HL-60 (cell line): ENCODE data around the gene CDC7.

Source experiments
- DNase-seq, 2 experiments: peaks; one replicate each; pipeline ENCODE4 v3.0.0-alpha.2; 2010 to 2020; ENCODE audit warnings: low read depth in 1 of 2, low spot score in 1 of 2
- H3K27ac ChIP-seq: fragments of 250-450 bp; sonication (Bioruptor Pico); replicated peaks from 2 replicates; pipeline ENCODE4 v1.5.1; 2020; ENCODE audit warnings: mild to moderate bottlenecking, moderate library complexity
- H3K27me3 ChIP-seq: fragments of 250-450 bp; sonication (Bioruptor Pico); 2 replicates; pipeline ENCODE4 v1.5.1; 2021; ENCODE audit warnings: mild to moderate bottlenecking, moderate library complexity; ENCODE audit not compliant: insufficient read depth, poor library complexity, severe bottlenecking
- H3K4me3 ChIP-seq: replicated peaks from 2 replicates; pipeline ENCODE4 v1.5.1; 2011; ENCODE audit warnings: mild to moderate bottlenecking, control low read depth, low read length; ENCODE audit not compliant: insufficient read depth
- CTCF ChIP-seq: IDR thresholded peaks from one replicate; pipeline ENCODE4 v1.5.1; 2011; ENCODE audit warnings: low read length, control low read depth, inconsistent platforms; ENCODE audit not compliant: insufficient read depth
- GABPA ChIP-seq: IDR thresholded peaks from 2 replicates; pipeline ENCODE4 v1.6.1; 2012; ENCODE audit warnings: low read depth
- POLR2AphosphoS5 ChIP-seq: IDR thresholded peaks from 2 replicates; pipeline ENCODE4 v1.6.1; 2012; ENCODE audit warnings: low read depth
- REST ChIP-seq: IDR thresholded peaks from 2 replicates; pipeline ENCODE4 v1.6.1; 2012; ENCODE audit warnings: low read depth; ENCODE audit not compliant: insufficient replicate concordance
- SPI1 ChIP-seq: IDR thresholded peaks from 2 replicates; pipeline ENCODE4 v1.6.1; 2012; ENCODE audit warnings: low read depth, mild to moderate bottlenecking, borderline replicate concordance

CDC7 gene

GRCh38 chr1:91505086-91505485 lies 4.4 kb downstream of the CDC7 start:
- TF ChIP-seq SPI1 (no peak), CTCF (no peak), REST (no peak), POLR2AphosphoS5 (no peak), GABPA (no peak)
- no peak for DNase-seq
- Histone ChIP-seq H3K4me3 (no peak overlapping the region), H3K27me3 (no peaks in the 10 kb centered on the region), H3K27ac (no peak overlapping the region)

- H3K27me3 ChIP-seq, result no peaks in the 10 kb centered on the region
- DNase-seq, result no peak
- H3K4me3 ChIP-seq, result no peak overlapping the region
- TF ChIP-seq CTCF (no peak), POLR2AphosphoS5 (no peak), GABPA (no peak), REST (no peak), SPI1 (no peak)
- no peak overlapping the region for H3K27ac ChIP-seq
These were observed 5.4 kb downstream of the CDC7 start for GRCh38 chr1:91506071-91506470.

GRCh38 chr1:91507328-91507727 lies 6.7 kb downstream of the CDC7 start:
- no peak for TF ChIP-seq GABPA
- TF ChIP-seq CTCF, result no peak
- no peak for TF ChIP-seq POLR2AphosphoS5
- no peak for TF ChIP-seq SPI1
- no peak for TF ChIP-seq REST
- Histone ChIP-seq H3K27me3 (no peaks in the 10 kb centered on the region), H3K4me3 (no peak overlapping the region), H3K27ac (no peak overlapping the region)
- DNase-seq, result no peak
